ENCODE measurements around the gene ERFL.

The ERFL gene

DNA sequence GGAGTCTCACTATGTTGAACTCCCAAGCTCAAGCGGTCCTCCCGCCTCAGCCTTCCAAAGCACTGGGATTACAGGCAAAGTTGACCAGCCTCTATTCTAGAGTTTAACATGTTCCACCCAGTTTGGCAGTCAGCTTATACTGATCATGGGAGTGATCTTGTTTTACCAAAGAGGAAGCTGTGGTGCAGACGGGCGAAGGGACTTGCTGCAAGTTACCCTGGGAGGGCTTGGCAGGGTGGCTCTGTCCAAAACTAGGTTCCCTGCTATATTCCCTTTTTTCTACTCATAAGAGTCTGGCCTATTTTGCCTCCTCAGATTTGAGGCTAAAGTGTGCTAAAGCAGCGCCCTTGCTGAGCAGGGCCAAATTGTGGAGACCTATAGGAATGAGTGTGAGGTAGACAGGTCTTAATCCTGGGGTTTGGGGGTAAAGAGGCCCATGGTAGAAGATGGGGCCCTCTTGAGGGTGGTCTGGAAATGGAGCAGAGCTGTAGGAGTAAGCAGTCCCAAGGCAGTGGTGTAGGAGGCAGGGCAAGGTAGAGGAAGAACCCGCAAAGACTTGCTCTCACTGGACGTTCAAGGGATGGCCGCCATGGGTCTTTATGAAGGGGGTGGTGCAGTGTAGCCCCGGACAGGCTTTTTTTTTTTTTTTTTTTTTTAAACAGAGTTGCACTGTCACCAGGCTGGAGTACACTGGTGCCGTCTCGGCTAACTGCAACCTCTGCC lies 64.9 kb downstream of the ERFL start:
- DNase-seq (ENCODE audit: low read depth): no peak
- TF ChIP-seq, protein P1, sequence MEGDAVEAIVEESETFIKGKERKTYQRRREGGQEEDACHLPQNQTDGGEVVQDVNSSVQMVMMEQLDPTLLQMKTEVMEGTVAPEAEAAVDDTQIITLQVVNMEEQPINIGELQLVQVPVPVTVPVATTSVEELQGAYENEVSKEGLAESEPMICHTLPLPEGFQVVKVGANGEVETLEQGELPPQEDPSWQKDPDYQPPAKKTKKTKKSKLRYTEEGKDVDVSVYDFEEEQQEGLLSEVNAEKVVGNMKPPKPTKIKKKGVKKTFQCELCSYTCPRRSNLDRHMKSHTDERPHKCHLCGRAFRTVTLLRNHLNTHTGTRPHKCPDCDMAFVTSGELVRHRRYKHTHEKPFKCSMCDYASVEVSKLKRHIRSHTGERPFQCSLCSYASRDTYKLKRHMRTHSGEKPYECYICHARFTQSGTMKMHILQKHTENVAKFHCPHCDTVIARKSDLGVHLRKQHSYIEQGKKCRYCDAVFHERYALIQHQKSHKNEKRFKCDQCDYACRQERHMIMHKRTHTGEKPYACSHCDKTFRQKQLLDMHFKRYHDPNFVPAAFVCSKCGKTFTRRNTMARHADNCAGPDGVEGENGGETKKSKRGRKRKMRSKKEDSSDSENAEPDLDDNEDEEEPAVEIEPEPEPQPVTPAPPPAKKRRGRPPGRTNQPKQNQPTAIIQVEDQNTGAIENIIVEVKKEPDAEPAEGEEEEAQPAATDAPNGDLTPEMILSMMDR (conservative IDR thresholded peaks at IDR 0.05; ENCODE audit: low read length): no peak
- H3K4me3 ChIP-seq (ENCODE audit: low read length): no peak overlapping the region; the same call in 1 of the 2 replicates

DNA sequence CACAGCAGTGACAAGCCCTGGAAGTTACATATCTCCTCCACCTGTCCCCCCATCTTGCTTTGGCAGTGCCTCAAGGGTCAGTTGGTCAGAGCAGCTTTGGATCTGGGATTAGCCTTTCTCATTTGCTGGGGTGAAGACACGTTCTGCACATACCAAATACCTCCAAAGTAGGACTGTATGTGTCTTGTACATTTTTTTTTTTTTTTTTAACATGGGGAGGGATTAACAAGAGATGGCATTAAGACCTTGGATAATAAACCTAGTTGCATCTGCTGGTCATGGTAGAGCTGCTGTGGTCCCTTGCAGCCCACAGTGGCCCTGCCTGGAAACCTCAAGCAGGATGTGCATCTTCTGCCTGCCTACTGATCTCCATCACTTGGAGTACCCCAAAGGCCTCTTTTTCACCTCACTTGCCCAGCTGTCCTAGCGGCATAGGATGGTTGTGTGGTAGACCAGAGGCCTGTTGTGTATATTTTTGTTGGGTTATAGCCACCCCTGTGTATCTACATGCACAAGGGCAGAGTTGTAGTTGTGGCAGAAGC lies 65.7 kb downstream of the ERFL start:
- no peak for DNase-seq (ENCODE audit: low read depth)
- TF ChIP-seq, protein P1 (conservative IDR thresholded peaks at IDR 0.05; ENCODE audit: low read length): no peak
- peak overlapping the region; percentile 3; the same call in 1 of the 2 replicates for H3K4me3 ChIP-seq (ENCODE audit: low read length)

DNA sequence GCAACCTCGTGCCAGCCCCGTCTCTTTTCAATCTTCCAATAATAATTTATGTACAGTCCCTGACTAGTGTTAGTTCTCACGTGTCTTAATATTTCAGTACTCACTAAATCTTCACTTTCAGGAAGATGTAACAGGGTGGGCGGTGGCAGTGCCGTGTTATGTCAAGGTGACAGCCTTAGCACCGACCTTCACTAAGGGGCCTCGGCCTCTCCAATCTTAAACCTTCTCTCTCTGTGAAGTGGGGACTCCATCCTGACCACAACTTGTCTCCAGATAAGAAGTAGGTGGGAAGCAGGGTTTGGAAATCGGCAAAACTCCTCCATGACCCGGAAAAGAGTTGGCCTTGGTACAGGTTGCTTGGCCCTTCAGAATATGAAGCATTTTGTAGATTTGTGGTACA lies 66.4 kb downstream of the ERFL start:
- TF ChIP-seq, protein P1 (conservative IDR thresholded peaks at IDR 0.05; ENCODE audit: low read length): no peak
- peak overlapping the region; percentile 98 for H3K4me3 ChIP-seq (ENCODE audit: low read length)
- DNase-seq (ENCODE audit: low read depth): no peak

DNA sequence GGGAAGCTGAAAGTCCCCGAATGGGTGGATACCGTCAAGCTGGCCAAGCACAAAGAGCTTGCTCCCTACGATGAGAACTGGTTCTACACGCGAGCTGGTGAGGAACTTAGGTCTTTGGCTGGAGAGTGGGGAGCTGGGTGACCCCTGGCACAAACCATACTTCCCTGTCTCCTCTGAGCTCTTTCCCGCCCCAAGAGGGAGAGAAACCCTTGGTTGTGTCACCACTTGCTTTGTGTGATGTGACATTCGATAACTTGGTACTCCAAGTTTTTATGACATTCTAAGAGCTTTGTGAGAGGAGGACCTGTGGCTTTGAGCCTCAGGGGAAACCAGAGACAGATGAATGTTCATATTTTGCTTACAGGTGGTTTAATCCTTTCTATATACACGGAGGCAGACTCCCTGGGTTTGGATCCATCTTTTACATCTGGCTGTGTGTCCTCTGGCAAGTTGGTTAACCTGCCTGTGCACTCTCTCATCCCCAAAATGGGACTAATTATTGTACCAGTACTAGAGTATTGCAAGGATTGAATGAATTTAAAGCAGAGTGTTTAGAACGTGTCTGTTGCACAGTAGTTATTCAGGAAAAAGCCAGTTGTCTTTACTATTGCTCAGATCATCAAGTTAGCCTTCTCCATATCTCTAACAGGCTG lies 67.0 kb downstream of the ERFL start:
- peak overlapping the region; percentile 98 for H3K4me3 ChIP-seq (ENCODE audit: low read length)
- DNase-seq (ENCODE audit: low read depth): peak; percentile 12
- TF ChIP-seq, protein P1 (conservative IDR thresholded peaks at IDR 0.05; ENCODE audit: low read length): no peak

DNA sequence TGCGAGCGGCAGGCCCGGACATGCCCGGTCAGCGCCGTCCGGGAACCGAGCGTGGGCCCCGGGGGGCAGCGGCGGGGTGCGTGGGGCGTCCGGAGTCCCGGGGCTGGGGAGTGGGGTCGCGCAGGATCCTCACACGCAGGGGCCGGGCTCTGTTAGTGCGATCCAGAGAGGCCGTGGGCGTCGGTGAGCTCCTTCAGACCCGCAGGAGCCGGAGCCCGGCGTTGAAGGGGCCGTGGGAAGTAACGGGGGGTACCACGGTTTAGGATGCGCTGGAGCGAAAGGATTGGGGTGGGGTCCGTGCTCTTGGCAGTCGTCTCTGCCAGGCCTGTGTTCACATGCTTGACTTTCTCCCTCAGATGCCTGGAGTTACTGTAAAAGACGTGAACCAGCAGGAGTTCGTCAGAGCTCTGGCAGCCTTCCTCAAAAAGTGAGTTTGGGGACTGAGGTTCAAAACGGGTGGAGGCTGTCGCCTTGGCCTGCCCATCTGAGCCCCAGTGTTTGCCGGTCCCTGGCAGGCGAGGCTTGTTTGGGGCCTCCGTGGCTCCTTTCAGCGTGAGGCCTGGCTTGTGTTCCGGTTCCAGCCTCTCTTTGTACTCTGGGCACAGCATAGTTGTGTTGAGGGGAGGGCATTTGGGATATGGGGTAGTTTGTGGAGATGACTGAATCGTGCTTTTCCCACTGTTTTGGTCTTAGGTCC lies 67.7 kb downstream of the ERFL start:
- peak overlapping the region; percentile 98 for H3K4me3 ChIP-seq (ENCODE audit: low read length)
- TF ChIP-seq, protein P1 (conservative IDR thresholded peaks at IDR 0.05; ENCODE audit: low read length): no peak
- DNase-seq (ENCODE audit: low read depth): peak; percentile 41

DNA sequence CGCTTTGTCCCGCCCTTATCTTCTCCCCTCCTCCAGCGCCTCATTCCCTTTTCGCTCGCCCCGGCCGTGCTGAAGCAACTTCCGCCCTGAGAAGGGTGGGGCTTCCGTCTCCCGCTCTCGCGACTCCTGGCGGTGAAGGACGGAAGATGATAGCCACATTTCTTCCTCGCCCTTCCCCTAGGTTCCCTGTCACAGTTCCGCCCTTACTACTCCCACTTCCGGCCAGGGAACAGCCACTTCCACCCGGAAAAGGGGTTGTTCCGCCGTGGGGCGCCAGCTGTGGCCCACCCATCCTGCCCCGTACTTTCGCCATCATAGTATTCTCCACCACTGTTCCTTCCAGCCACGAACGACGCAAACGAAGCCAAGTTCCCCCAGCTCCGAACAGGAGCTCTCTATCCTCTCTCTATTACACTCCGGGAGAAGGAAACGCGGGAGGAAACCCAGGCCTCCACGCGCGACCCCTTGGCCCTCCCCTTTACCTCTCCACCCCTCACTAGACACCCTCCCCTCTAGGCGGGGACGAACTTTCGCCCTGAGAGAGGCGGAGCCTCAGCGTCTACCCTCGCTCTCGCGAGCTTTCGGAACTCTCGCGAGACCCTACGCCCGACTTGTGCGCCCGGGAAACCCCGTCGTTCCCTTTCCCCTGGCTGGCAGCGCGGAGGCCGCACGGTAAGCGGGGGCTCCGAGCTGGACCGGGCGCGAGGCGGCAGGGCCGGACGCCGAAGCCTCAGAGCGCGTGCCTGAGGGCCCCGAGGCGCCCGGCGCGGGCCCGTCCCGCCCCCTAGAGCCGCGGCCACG lies 68.4 kb downstream of the ERFL start, which contains the start of gene RPS19:
Gene RPS19, plus strand, starts transcription at position 638 of the 801 bp plus-strand sequence. CDS start 520 bp downstream, outside the sequence.
- peak; percentile 98 for DNase-seq (ENCODE audit: low read depth)
- TF ChIP-seq, protein P1 (conservative IDR thresholded peaks at IDR 0.05; ENCODE audit: low read length): peak; percentile 61
- peak within 1 kb of the TSS; percentile 98 for H3K4me3 ChIP-seq (ENCODE audit: low read length)
